HUES64 (cell line): ENCODE results near the gene RPS16.

Experiments used
- H3K27ac ChIP-seq: 2 replicates; pipeline ENCODE4 v1.7.0; 2013; ENCODE audit warnings: low read depth, low read length, inconsistent platforms
- H3K27me3 ChIP-seq: 2 replicates; pipeline ENCODE4 v1.6.1; 2013; ENCODE audit warnings: mild to moderate bottlenecking, low read length; ENCODE audit not compliant: insufficient read depth
- H3K36me3 ChIP-seq: 2 replicates; pipeline ENCODE4 v1.6.1; 2013; ENCODE audit warnings: mild to moderate bottlenecking, low read length; ENCODE audit not compliant: insufficient read depth
- H3K4me1 ChIP-seq: 2 replicates; pipeline ENCODE4 v1.6.1; 2013; ENCODE audit warnings: mild to moderate bottlenecking, low read length, moderate library complexity; ENCODE audit not compliant: insufficient read depth
- H3K4me3 ChIP-seq: 2 replicates; pipeline ENCODE4 v1.5.1; 2013; ENCODE audit warnings: mild to moderate bottlenecking, low read length, moderate library complexity
- H3K9ac ChIP-seq: 2 replicates; pipeline ENCODE4 v1.6.1; 2013; ENCODE audit warnings: mild to moderate bottlenecking, low read depth, low read length
- H3K9me3 ChIP-seq: 2 replicates; pipeline ENCODE4 v1.6.1; 2013; ENCODE audit warnings: low read depth, low read length; ENCODE audit not compliant: insufficient read depth
- WGBS: fragments of 150-250, 120-280 bp; methylation state at CpG from one replicate; pipeline ENCODE4 v1.1.7; 2013; ENCODE audit warnings: missing lambda C conversion rate; 5-methylcytosine and 5-hydroxymethylcytosine counted together

The RPS16 gene

GRCh38 chr19:39410831-39411080 is 25.0 kb downstream of the RPS16 start:
- Histone ChIP-seq H3K9ac (peak overlapping the region; percentile 90; the same call in 1 of the 2 replicates), H3K4me1 (peaks cover 33% of the 10 kb centered on the region), H3K27me3 (no peaks in the 10 kb centered on the region), H3K9me3 (no peaks in the 10 kb centered on the region), H3K36me3 (peaks cover under 1% of the 10 kb centered on the region; the same call in 1 of the 2 replicates), H3K27ac (peak overlapping the region; percentile 97; the same call in 1 of the 2 replicates), H3K4me3 (peak overlapping the region; percentile 87)
- 74% methylated on average over 1 of the region's 1 CpG for WGBS

GRCh38 chr19:39410017-39410830 is 25.5 kb downstream of the RPS16 start:
- Histone ChIP-seq H3K36me3 (no peaks in the 10 kb centered on the region), H3K27ac (peak overlapping the region; percentile 97), H3K27me3 (no peaks in the 10 kb centered on the region), H3K4me1 (peaks cover 36% of the 10 kb centered on the region), H3K4me3 (peak overlapping the region; percentile 87), H3K9me3 (no peaks in the 10 kb centered on the region), H3K9ac (peak overlapping the region; percentile 90)
- 2% methylated on average over 35 of the region's 35 CpGs for WGBS

- no peaks in the 10 kb centered on the region for H3K9me3 ChIP-seq
- H3K27ac ChIP-seq: peak overlapping the region; percentile 97
- no peaks in the 10 kb centered on the region for H3K27me3 ChIP-seq
- peaks cover 35% of the 10 kb centered on the region for H3K4me1 ChIP-seq
- H3K9ac ChIP-seq: peak overlapping the region; percentile 90
- WGBS: under 1% methylated on average over 49 of the region's 52 CpGs
- H3K36me3 ChIP-seq: no peaks in the 10 kb centered on the region
- peak overlapping the region; percentile 87 for H3K4me3 ChIP-seq
Measured at GRCh38 chr19:39409208-39410016, 26.3 kb downstream of the RPS16 start.

GRCh38 chr19:39408392-39409207 is 27.1 kb downstream of the RPS16 start:
- Histone ChIP-seq H3K36me3 (no peaks in the 10 kb centered on the region), H3K9ac (no peak overlapping the region), H3K27me3 (no peaks in the 10 kb centered on the region), H3K9me3 (no peaks in the 10 kb centered on the region), H3K27ac (peak overlapping the region; percentile 48; the same call in 1 of the 2 replicates), H3K4me3 (peak overlapping the region; percentile 87), H3K4me1 (peaks cover 33% of the 10 kb centered on the region)
- 86% methylated on average over 16 of the region's 20 CpGs for WGBS

GRCh38 chr19:39407660-39408391 is 27.9 kb downstream of the RPS16 start:
- Histone ChIP-seq H3K9ac (no peak overlapping the region), H3K9me3 (no peaks in the 10 kb centered on the region), H3K27ac (no peak overlapping the region; the same call in 1 of the 2 replicates), H3K4me3 (peak overlapping the region; percentile 97), H3K27me3 (no peaks in the 10 kb centered on the region), H3K36me3 (no peaks in the 10 kb centered on the region), H3K4me1 (peaks cover 33% of the 10 kb centered on the region)
- WGBS: 73% methylated on average over 40 of the region's 40 CpGs

GRCh38 chr19:39407410-39407659 is 28.4 kb downstream of the RPS16 start:
- 21% methylated on average over 14 of the region's 14 CpGs for WGBS
- peaks cover 33% of the 10 kb centered on the region for H3K4me1 ChIP-seq

GRCh38 chr19:39406656-39407409 is 28.9 kb downstream of the RPS16 start, which contains the start of gene ZFP36:
ZFP36 (plus strand) TSS chr19:39406847; CDS start chr19:39406905, 58 bp downstream.
- under 1% methylated on average over 56 of the region's 56 CpGs for WGBS
- peak within 1 kb of the TSS; percentile 83; the same call in 1 of the 2 replicates for H3K27ac ChIP-seq
- H3K27me3 ChIP-seq: no peaks in the 10 kb centered on the region
- no peaks in the 10 kb centered on the region for H3K9me3 ChIP-seq
- H3K4me1 ChIP-seq: peaks cover 38% of the 10 kb centered on the region
- no peaks in the 10 kb centered on the region for H3K36me3 ChIP-seq
- H3K4me3 ChIP-seq: peak within 1 kb of the TSS; percentile 97
- peak within 1 kb of the TSS; percentile 81 for H3K9ac ChIP-seq

More at GRCh38 chr19:39407410-39407659, 28.4 kb downstream of the RPS16 start:
- Histone ChIP-seq H3K9ac (peak overlapping the region; percentile 81), H3K36me3 (no peaks in the 10 kb centered on the region), H3K27me3 (no peaks in the 10 kb centered on the region), H3K4me3 (peak overlapping the region; percentile 97), H3K9me3 (no peaks in the 10 kb centered on the region), H3K27ac (0 out of 2 replicates have a peak overlapping the region, but pooled peaks have one; percentile 83)

GRCh38 chr19:39405958-39406655 is 29.6 kb downstream of the RPS16 start:
- Histone ChIP-seq H3K27ac (peak overlapping the region; percentile 41; the same call in 1 of the 2 replicates), H3K4me1 (peaks cover 37% of the 10 kb centered on the region)
- whole genome bisulfite sequencing: 18% methylated on average over 21 of the region's 22 CpGs

GRCh38 chr19:39405261-39405957 is 30.3 kb downstream of the RPS16 start:
- no peaks in the 10 kb centered on the region for H3K9me3 ChIP-seq
- peaks cover 30% of the 10 kb centered on the region for H3K4me1 ChIP-seq
- 90% methylated on average over 16 of the region's 17 CpGs for WGBS
- H3K36me3 ChIP-seq: no peaks in the 10 kb centered on the region
- peak overlapping the region; percentile 38; the same call in 1 of the 2 replicates for H3K27ac ChIP-seq
- H3K9ac ChIP-seq: no peak overlapping the region
- H3K27me3 ChIP-seq: no peaks in the 10 kb centered on the region
- H3K4me3 ChIP-seq: peak overlapping the region; percentile 97; the same call in 1 of the 2 replicates

More at GRCh38 chr19:39405958-39406655, 29.6 kb downstream of the RPS16 start:
- no peaks in the 10 kb centered on the region for H3K36me3 ChIP-seq
- no peaks in the 10 kb centered on the region for H3K27me3 ChIP-seq
- H3K9me3 ChIP-seq: no peaks in the 10 kb centered on the region
- peak overlapping the region; percentile 97 for H3K4me3 ChIP-seq
- no peak overlapping the region for H3K9ac ChIP-seq
